Mesodermal cell (in vitro differentiated cells): Measurements from ENCODE around the gene TRPV4.
"Not testable (repeated sequence)": the region's sequence is repeated elsewhere in the genome, so short reads cannot be mapped to it uniquely, and the experiment has no call there.

Source experiments
- H3K27ac ChIP-seq: 2 replicates; pipeline ENCODE4 v1.7.0; 2013; ENCODE audit warnings: mild to moderate bottlenecking, low read depth, low read length, moderate library complexity; ENCODE audit not compliant: severe bottlenecking
- H3K36me3 ChIP-seq: 2 replicates; pipeline ENCODE4 v1.7.1; 2013; ENCODE audit warnings: mild to moderate bottlenecking, low read length, moderate library complexity; ENCODE audit not compliant: control insufficient read depth, insufficient read depth
- H3K4me1 ChIP-seq: one replicate; pipeline ENCODE4 v1.7.1; 2013; ENCODE audit warnings: mild to moderate bottlenecking, low read length; ENCODE audit not compliant: insufficient read depth, control insufficient read depth, poor library complexity, severe bottlenecking
- H3K4me3 ChIP-seq: 2 replicates; pipeline ENCODE4 v1.7.0; 2013; ENCODE audit warnings: low read length, control low read depth, mild to moderate bottlenecking; ENCODE audit not compliant: insufficient read depth, poor library complexity, severe bottlenecking; ENCODE audit errors: extremely low read depth
- H3K9me3 ChIP-seq: 2 replicates; pipeline ENCODE4 v1.7.1; 2013; ENCODE audit warnings: mild to moderate bottlenecking, low read length, moderate library complexity; ENCODE audit not compliant: control insufficient read depth
- WGBS, 2 experiments: methylation state at CpG; one replicate each; pipeline ENCODE4 v1.1.5; 2013; ENCODE audit warnings: missing lambda C conversion rate in 2 of 2; ENCODE audit not compliant: insufficient coverage in 2 of 2; 5-methylcytosine and 5-hydroxymethylcytosine counted together

Gene TRPV4

GRCh38 chr12:109858764-109859163 lies 25.6 kb upstream of the TRPV4 start:
- Histone ChIP-seq H3K9me3 (no peaks in the 10 kb centered on the region), H3K36me3 (peaks cover 22% of the 10 kb centered on the region), H3K4me1 (no peaks in the 10 kb centered on the region), H3K27ac (no peak overlapping the region), H3K4me3 (no peak overlapping the region)
- 86 to 94% methylated on average over 3 to 4 of the region's 5 CpGs for WGBS, 2 experiments

- H3K36me3 ChIP-seq: peaks cover 22% of the 10 kb centered on the region
- no peaks in the 10 kb centered on the region for H3K4me1 ChIP-seq
- no peak overlapping the region for H3K4me3 ChIP-seq
- no peaks in the 10 kb centered on the region for H3K9me3 ChIP-seq
- no peak overlapping the region for H3K27ac ChIP-seq
- WGBS, 2 experiments: 93 to 98% methylated on average over 6 of the region's 6 CpGs
These were observed 24.5 kb upstream of the TRPV4 start for GRCh38 chr12:109857715-109858114.

GRCh38 chr12:109855377-109855776 lies 22.2 kb upstream of the TRPV4 start:
- no peaks in the 10 kb centered on the region for H3K4me1 ChIP-seq
- no peak overlapping the region for H3K4me3 ChIP-seq
- 90 to 95% methylated on average over 12 to 13 of the region's 14 CpGs for WGBS, 2 experiments
- no peaks in the 10 kb centered on the region for H3K9me3 ChIP-seq
- no peak overlapping the region for H3K27ac ChIP-seq
- peaks cover 29% of the 10 kb centered on the region for H3K36me3 ChIP-seq

GRCh38 chr12:109850518-109850917 lies 17.3 kb upstream of the TRPV4 start:
- 91 to 95% methylated on average over 4 to 5 of the region's 6 CpGs for WGBS, 2 experiments
- H3K27ac ChIP-seq, H3K9me3 ChIP-seq, H3K4me3 ChIP-seq, H3K4me1 ChIP-seq: not testable (repeated sequence)
- H3K36me3 ChIP-seq: peaks cover 13% of the 10 kb centered on the region

- Histone ChIP-seq H3K4me1 (no peaks in the 10 kb centered on the region), H3K4me3 (no peak overlapping the region), H3K36me3 (peaks cover 7% of the 10 kb centered on the region), H3K9me3 (no peaks in the 10 kb centered on the region), H3K27ac (no peak overlapping the region)
- 82 to 84% methylated on average over 7 of the region's 7 CpGs for WGBS, 2 experiments
These were observed 14.0 kb upstream of the TRPV4 start for GRCh38 chr12:109847142-109847735.

- Histone ChIP-seq H3K9me3 (no peaks in the 10 kb centered on the region), H3K27ac (no peak overlapping the region), H3K36me3 (no peaks in the 10 kb centered on the region), H3K4me3 (no peak overlapping the region), H3K4me1 (no peaks in the 10 kb centered on the region)
- 86 to 94% methylated on average over 5 to 6 of the region's 7 CpGs for WGBS, 2 experiments
These were observed 12.6 kb upstream of the TRPV4 start for GRCh38 chr12:109845824-109846205.

- no peak overlapping the region for H3K27ac ChIP-seq
- WGBS, 2 experiments: 5 to 9% methylated on average over 13 to 18 of the region's 30 CpGs
- no peaks in the 10 kb centered on the region for H3K36me3 ChIP-seq
- H3K9me3 ChIP-seq: no peaks in the 10 kb centered on the region
- no peaks in the 10 kb centered on the region for H3K4me1 ChIP-seq
- no peak overlapping the region for H3K4me3 ChIP-seq
These were observed 12.0 kb upstream of the TRPV4 start for GRCh38 chr12:109844983-109845823.

GRCh38 chr12:109844091-109844490 lies 10.9 kb upstream of the TRPV4 start:
- Histone ChIP-seq H3K4me3 (no peak overlapping the region), H3K9me3 (no peaks in the 10 kb centered on the region), H3K4me1 (no peaks in the 10 kb centered on the region), H3K27ac (no peak overlapping the region), H3K36me3 (no peaks in the 10 kb centered on the region)
- 90 to 94% methylated on average over 5 of the region's 5 CpGs for WGBS, 2 experiments

- H3K27ac ChIP-seq: no peak overlapping the region
- no peak overlapping the region for H3K4me3 ChIP-seq
- no peaks in the 10 kb centered on the region for H3K9me3 ChIP-seq
- 93 to 94% methylated on average over 3 of the region's 5 CpGs for WGBS, 2 experiments
- no peaks in the 10 kb centered on the region for H3K4me1 ChIP-seq
- H3K36me3 ChIP-seq: no peaks in the 10 kb centered on the region
These were observed 8.8 kb upstream of the TRPV4 start for GRCh38 chr12:109842021-109842420.

GRCh38 chr12:109841356-109841755 lies 8.2 kb upstream of the TRPV4 start:
- Histone ChIP-seq H3K9me3 (no peaks in the 10 kb centered on the region), H3K4me1 (no peaks in the 10 kb centered on the region), H3K27ac (no peak overlapping the region), H3K4me3 (no peak overlapping the region), H3K36me3 (no peaks in the 10 kb centered on the region)
- 75 to 81% methylated on average over 8 to 9 of the region's 9 CpGs for WGBS, 2 experiments
